GM12878 (cell line): ENCODE data around the gene UCKL1. TPM values are rescaled to one million over a fixed set of nuclear protein-coding genes. Genes with fewer than 3 reads are reported as not detected.
A peak's percentile ranks its signal among the peaks of the same experiment; 100 is the strongest.

Experiments used
- ATAC-seq: fragments of 200-7000 bp; cut with Tn5 transposase; 3 replicates; pipeline ENCODE4 v1.9.1; 2020; ENCODE audit warnings: mild to moderate bottlenecking, moderate library complexity
- BruUV-seq: library from RNA; stranded (reverse); fragments of 400-500 nt; replicated peaks from 2 replicates; lab custom pipeline; 2021; lab: Mats Ljungman, UMichigan
- CTCF ChIA-PET: fragments of 300-600 bp; sonication (Branson Sonifier 250); formaldehyde crosslinking; extraction: SDS; loops from one replicate; lab custom pipeline; 2021; ENCODE audit warnings: inconsistent platforms; lab: Yijun Ruan, JAX
- POLR2A ChIA-PET: fragments of 350-600 bp; formaldehyde crosslinking; extraction: SDS; loops from one replicate; lab custom pipeline; 2021; ENCODE audit warnings: inconsistent platforms; lab: Charles Lee
- RAD21 ChIA-PET: fragments of 300-600 bp; sonication (Branson Sonifier 250); formaldehyde crosslinking; loops from one replicate; lab custom pipeline; 2023; ENCODE audit warnings: antibody characterized with exemption; ENCODE audit not compliant: unreplicated experiment; lab: Charles Lee
- SMC1A ChIA-PET: fragments of 300-600 bp; sonication (Branson Sonifier 250); formaldehyde crosslinking; loops from one replicate; lab custom pipeline; 2023; ENCODE audit not compliant: unreplicated experiment, uncharacterized antibody; lab: Charles Lee
- DNase-seq: peaks from one replicate; pipeline ENCODE4 v3.0.0-alpha.2; 2011; ENCODE audit warnings: low read depth, low spot score
- FAIRE-seq: peaks from 3 replicates; lab custom pipeline; 2011; peaks lifted over from hg19 to GRCh38; lab: Jason Lieb, UNC
- H2AFZ ChIP-seq: 2 replicates; pipeline ENCODE4 v1.6.0; 2011; ENCODE audit warnings: low read depth, low read length, control low read depth; ENCODE audit not compliant: control insufficient read depth
- H3K27ac ChIP-seq: 2 replicates; pipeline ENCODE4 v1.5.1; 2011; ENCODE audit warnings: control low read depth; ENCODE audit not compliant: control insufficient read depth, insufficient read depth
- H3K27me3 ChIP-seq, 2 experiments: replicated peaks in 1 of 2; 2 replicates each; pipeline versions ENCODE4 v1.6.0 to v1.6.1; 2011; ENCODE audit warnings: low read length in 1 of 2; ENCODE audit not compliant: control insufficient read depth in 2 of 2, insufficient read depth in 2 of 2
- H3K36me3 ChIP-seq, 2 experiments: 2 replicates each; pipeline ENCODE4 v1.5.1; 2011; ENCODE audit warnings: low read length in 1 of 2; ENCODE audit not compliant: control insufficient read depth in 2 of 2, insufficient read depth in 2 of 2
- H3K4me1 ChIP-seq: 2 replicates; pipeline ENCODE4 v1.6.1; 2011; ENCODE audit warnings: mild to moderate bottlenecking, low read length, moderate library complexity, mixed read lengths; ENCODE audit not compliant: control insufficient read depth, insufficient read depth
- H3K4me2 ChIP-seq: 2 replicates; pipeline ENCODE4 v1.6.0; 2011; ENCODE audit warnings: control low read depth; ENCODE audit not compliant: control insufficient read depth, insufficient read depth
- H3K4me3 ChIP-seq: fragments of 200-600 bp; sonication (generic); 2 replicates; pipeline ENCODE4 v1.5.1; 2016
- H3K79me2 ChIP-seq: 2 replicates; pipeline ENCODE4 v1.6.0; 2011; ENCODE audit warnings: low read length; ENCODE audit not compliant: control insufficient read depth, insufficient read depth
- H3K9ac ChIP-seq: 2 replicates; pipeline ENCODE4 v1.8.0; 2011; ENCODE audit warnings: low read length, control low read depth, mixed read lengths; ENCODE audit not compliant: control insufficient read depth, insufficient read depth
- H3K9me3 ChIP-seq: replicated peaks from 3 replicates; pipeline ENCODE4 v1.5.1; 2011; ENCODE audit warnings: mild to moderate bottlenecking, low read length; ENCODE audit not compliant: control insufficient read depth, insufficient read depth
- H4K20me1 ChIP-seq: 2 replicates; pipeline ENCODE4 v1.6.0; 2011; ENCODE audit not compliant: control insufficient read depth, insufficient read depth
- ASH2L ChIP-seq: fragments of 300-600, 200-600 bp; sonication (generic); IDR thresholded peaks from 2 replicates; pipeline ENCODE4 v1.6.1; 2017; ENCODE audit warnings: low read depth, mild to moderate bottlenecking, borderline replicate concordance
- BACH1 ChIP-seq: fragments of 450-650 bp; IDR thresholded peaks from 2 replicates; pipeline ENCODE4 v1.6.1; 2017; ENCODE audit warnings: mild to moderate bottlenecking, borderline replicate concordance
- DPF2 ChIP-seq: fragments of 450-650 bp; IDR thresholded peaks from 2 replicates; pipeline ENCODE4 v1.6.1; 2017; ENCODE audit warnings: mild to moderate bottlenecking
- E4F1 ChIP-seq: fragments of 450-650 bp; IDR thresholded peaks from 2 replicates; pipeline ENCODE4 v1.6.1; 2018; ENCODE audit warnings: borderline replicate concordance, mild to moderate bottlenecking; ENCODE audit not compliant: partially characterized antibody
- EGR1 ChIP-seq, 2 experiments: IDR thresholded peaks; 1 replicate in 1 of 2; 2 replicates in 1 of 2; pipeline ENCODE4 v1.6.1; 2011 to 2012; ENCODE audit warnings: low read depth in 2 of 2, low read length in 2 of 2, borderline replicate concordance in 1 of 2, mild to moderate bottlenecking in 1 of 2, moderate library complexity in 1 of 2
- HCFC1 ChIP-seq: fragments of 150-350 bp; IDR thresholded peaks from 2 replicates; pipeline ENCODE4 v1.6.1; 2014; ENCODE audit warnings: low read length
- LARP7 ChIP-seq: fragments of 450-650 bp; IDR thresholded peaks from 2 replicates; pipeline ENCODE4 v1.6.1; 2017; ENCODE audit warnings: mild to moderate bottlenecking
- MXI1 ChIP-seq: fragments of 150-350 bp; IDR thresholded peaks from 2 replicates; pipeline ENCODE4 v1.6.1; 2011; ENCODE audit warnings: low read depth, mild to moderate bottlenecking, inconsistent platforms, low read length, improper control_type of control experiment
- NR2C1 ChIP-seq: fragments of 450-650 bp; IDR thresholded peaks from 2 replicates; pipeline ENCODE4 v1.6.1; 2017; ENCODE audit warnings: antibody characterized with exemption, mild to moderate bottlenecking, moderate library complexity
- POLR2A ChIP-seq: IDR thresholded peaks from 2 replicates; pipeline ENCODE4 v1.6.1; 2011; ENCODE audit warnings: low read depth, mild to moderate bottlenecking, low read length
- RB1 ChIP-seq: fragments of 450-650 bp; formaldehyde crosslinking; IDR thresholded peaks from 2 replicates; pipeline ENCODE4 v1.6.1; 2017; ENCODE audit warnings: mild to moderate bottlenecking, borderline replicate concordance
- RELA ChIP-seq: fragments of 450-650 bp; IDR thresholded peaks from 2 replicates; pipeline ENCODE4 v1.8.0; 2014; ENCODE audit warnings: borderline replicate concordance; ENCODE audit not compliant: partially characterized antibody
- SIN3A ChIP-seq: IDR thresholded peaks from 2 replicates; pipeline ENCODE4 v1.6.1; 2012; ENCODE audit warnings: low read depth, low read length, improper control_type of control experiment
- SP1 ChIP-seq: IDR thresholded peaks from one replicate; pipeline ENCODE4 v1.6.1; 2011; ENCODE audit warnings: low read depth, low read length
- SREBF1 ChIP-seq: IDR thresholded peaks from 2 replicates; pipeline ENCODE4 v1.6.1; 2012; ENCODE audit warnings: mild to moderate bottlenecking, low read length
- WGBS: methylation state at CpG from one replicate; pipeline ENCODE4 v1.1.6; 2016; ENCODE audit warnings: low lambda C conversion rate; ENCODE audit not compliant: insufficient replicate concordance, insufficient coverage; ENCODE audit errors: missing lambda C conversion rate; 5-methylcytosine and 5-hydroxymethylcytosine counted together
- in situ Hi-C: fragments of 300-500 bp; cut with MboI; formaldehyde crosslinking; loops from 9 replicates; pipeline ENCODE4 v1.14.3; 2018; ENCODE audit warnings: mixed read lengths
- intact Hi-C: fragments of 100-400 bp; cut with micrococcal nuclease; formaldehyde crosslinking; loops from one replicate; pipeline ENCODE4 v1.14.2; 2022; ENCODE audit not compliant: unreplicated experiment
- polyA plus RNA-seq, 11 experiments: library from polyadenylated mRNA; depleted of rRNA in 4 of 11; unstranded in 6 of 11; stranded (reverse) in 5 of 11; fragments of >200 nt; fragmentation: Nextera tagmentation in 4 of 11; fragmentation: Illumina TruSeq in 1 of 11; extraction: Ambion mirVana in 4 of 11; extraction: Trizol in 1 of 11; gene quantifications; 1 replicate in 1 of 11; 2 replicates in 10 of 11; pipeline versions ENCODE4 v1.2.1 to v1.2.3, GENCODE V29; 2011 to 2016; ENCODE audit warnings: inconsistent platforms in 2 of 11, missing spikeins in 2 of 11, low read depth in 1 of 11
- total RNA-seq, 4 experiments: library from RNA; depleted of rRNA in 3 of 4; stranded (reverse); fragments of >200 nt in 3 of 4; fragmentation: Illumina TruSeq in 1 of 4; extraction: Trizol in 1 of 4; gene quantifications; 2 replicates each; pipeline versions ENCODE4 v1.2.1 to v1.2.3, GENCODE V29; 2013 to 2021
- TF ChIP-seq, protein P1 (sequence below): fragments of 450-650 bp; IDR thresholded peaks from 2 replicates; pipeline ENCODE4 v1.6.1; 2016; ENCODE audit warnings: mild to moderate bottlenecking
- TF ChIP-seq, protein P2 (sequence below): fragments of 450-650 bp; formaldehyde crosslinking; IDR thresholded peaks from 2 replicates; pipeline ENCODE4 v1.5.0; 2022; ENCODE audit warnings: mild to moderate bottlenecking, missing genetic modification characterization

Gene UCKL1
- total and polyA plus RNA-seq, 10 of the 15 experiments (the other 5 are each of a cell fraction or from before 2014, with no cell fraction given) = 2.4 to 36.3 (median 24.8) TPM

- FAIRE-seq = peak; percentile 86
- 12% methylated on average over 56 of the region's 82 CpGs for WGBS
- SMC1A ChIA-PET = interaction anchor here (1.4 kb wide), 1 partner anchor 29 kb away, joined by 6 read pairs; the partner anchor contains the start of gene TPD52L2
- peak within 1 kb of the TSS; percentile 86 for H3K4me3 ChIP-seq
- H3K9ac ChIP-seq = peak within 1 kb of the TSS; percentile 68
- DNase-seq = peak; percentile 72
- peak within 1 kb of the TSS; percentile 97 for H3K4me2 ChIP-seq
- intact Hi-C loops = no loop called here
- BruUV-seq = no TSS peak
- H2AFZ ChIP-seq = peak within 1 kb of the TSS; percentile 81
- H3K27ac ChIP-seq = peak within 1 kb of the TSS; percentile 84
- H3K4me1 ChIP-seq = peaks cover 7% of the 10 kb centered on the region
- H3K27me3 ChIP-seq = no peaks in the 10 kb centered on the region
- in situ Hi-C loops = no loop called here
- H3K36me3 ChIP-seq = peaks cover 5 to 6% of the 10 kb centered on the region in 2 experiments
- POLR2A ChIA-PET = no interaction called here
- peaks cover 42% of the 10 kb centered on the region for H3K79me2 ChIP-seq
- RAD21 ChIA-PET = interaction anchor here (1.5 kb wide), 1 partner anchor 187 kb away, joined by 3 read pairs; the partner anchor contains the start of genes ARFRP1 and ZGPAT
- peaks cover 5% of the 10 kb centered on the region; the same call in 1 of the 2 replicates for H4K20me1 ChIP-seq
- CTCF ChIA-PET = no interaction called here
- no peaks in the 10 kb centered on the region for H3K9me3 ChIP-seq
- peak; percentile 89 for ATAC-seq
- TF ChIP-seq RB1 = 0 out of 2 replicates have a peak, but pooled peaks have one; percentile 33
- no peak for TF ChIP-seq SREBF1
- peak; percentile 37; the same call in 1 of the 2 replicates for TF ChIP-seq HCFC1
- TF ChIP-seq RELA = peak; percentile 46
- peak; percentile 100 for TF ChIP-seq BACH1
- peak; percentile 65 for TF ChIP-seq POLR2A
- TF ChIP-seq, protein P1, sequence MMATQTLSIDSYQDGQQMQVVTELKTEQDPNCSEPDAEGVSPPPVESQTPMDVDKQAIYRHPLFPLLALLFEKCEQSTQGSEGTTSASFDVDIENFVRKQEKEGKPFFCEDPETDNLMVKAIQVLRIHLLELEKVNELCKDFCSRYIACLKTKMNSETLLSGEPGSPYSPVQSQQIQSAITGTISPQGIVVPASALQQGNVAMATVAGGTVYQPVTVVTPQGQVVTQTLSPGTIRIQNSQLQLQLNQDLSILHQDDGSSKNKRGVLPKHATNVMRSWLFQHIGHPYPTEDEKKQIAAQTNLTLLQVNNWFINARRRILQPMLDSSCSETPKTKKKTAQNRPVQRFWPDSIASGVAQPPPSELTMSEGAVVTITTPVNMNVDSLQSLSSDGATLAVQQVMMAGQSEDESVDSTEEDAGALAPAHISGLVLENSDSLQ = peak; percentile 95
- TF ChIP-seq LARP7 = 0 out of 2 replicates have a peak, but pooled peaks have one; percentile 40
- TF ChIP-seq, protein P2, sequence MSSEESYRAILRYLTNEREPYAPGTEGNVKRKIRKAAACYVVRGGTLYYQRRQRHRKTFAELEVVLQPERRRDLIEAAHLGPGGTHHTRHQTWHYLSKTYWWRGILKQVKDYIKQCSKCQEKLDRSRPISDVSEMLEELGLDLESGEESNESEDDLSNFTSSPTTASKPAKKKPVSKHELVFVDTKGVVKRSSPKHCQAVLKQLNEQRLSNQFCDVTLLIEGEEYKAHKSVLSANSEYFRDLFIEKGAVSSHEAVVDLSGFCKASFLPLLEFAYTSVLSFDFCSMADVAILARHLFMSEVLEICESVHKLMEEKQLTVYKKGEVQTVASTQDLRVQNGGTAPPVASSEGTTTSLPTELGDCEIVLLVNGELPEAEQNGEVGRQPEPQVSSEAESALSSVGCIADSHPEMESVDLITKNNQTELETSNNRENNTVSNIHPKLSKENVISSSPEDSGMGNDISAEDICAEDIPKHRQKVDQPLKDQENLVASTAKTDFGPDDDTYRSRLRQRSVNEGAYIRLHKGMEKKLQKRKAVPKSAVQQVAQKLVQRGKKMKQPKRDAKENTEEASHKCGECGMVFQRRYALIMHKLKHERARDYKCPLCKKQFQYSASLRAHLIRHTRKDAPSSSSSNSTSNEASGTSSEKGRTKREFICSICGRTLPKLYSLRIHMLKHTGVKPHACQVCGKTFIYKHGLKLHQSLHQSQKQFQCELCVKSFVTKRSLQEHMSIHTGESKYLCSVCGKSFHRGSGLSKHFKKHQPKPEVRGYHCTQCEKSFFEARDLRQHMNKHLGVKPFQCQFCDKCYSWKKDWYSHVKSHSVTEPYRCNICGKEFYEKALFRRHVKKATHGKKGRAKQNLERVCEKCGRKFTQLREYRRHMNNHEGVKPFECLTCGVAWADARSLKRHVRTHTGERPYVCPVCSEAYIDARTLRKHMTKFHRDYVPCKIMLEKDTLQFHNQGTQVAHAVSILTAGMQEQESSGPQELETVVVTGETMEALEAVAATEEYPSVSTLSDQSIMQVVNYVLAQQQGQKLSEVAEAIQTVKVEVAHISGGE = no peak
- peak; percentile 85 to 86 for TF ChIP-seq EGR1 (IDR thresholded peaks at IDR 0.05; ENCODE audit: borderline replicate concordance in 1 of 2, low read depth in 2 of 2, low read length in 2 of 2)
- no peak for TF ChIP-seq ASH2L
- TF ChIP-seq SIN3A = 0 out of 2 replicates have a peak, but pooled peaks have one; percentile 17
- peak; percentile 73; the same call in 1 of the 2 replicates for TF ChIP-seq DPF2
- TF ChIP-seq MXI1 = peak; percentile 50; the same call in 1 of the 2 replicates
- peak; percentile 72 for TF ChIP-seq SP1
- TF ChIP-seq E4F1 = no peak
- no peak for TF ChIP-seq NR2C1
Measured at GRCh38 chr20:63894358-63895201, 61.6 kb downstream of the UCKL1 start, which contains the start of gene DNAJC5. Gene DNAJC5, plus strand, starts transcription at chr20:63895126. Its CDS starts 33,220 bp downstream, at chr20:63928346.
